Fibroblast of skin of right quadriceps (primary cell): Measurements from ENCODE around the gene IFNA21.
"Not testable (repeated sequence)": the region's sequence is repeated elsewhere in the genome, so short reads cannot be mapped to it uniquely, and the experiment has no call there.

Experiments used
- DNase-seq: peaks from one replicate; pipeline ENCODE4 v3.0.0-alpha.2; 2013

IFNA21 gene

GRCh38 chr9:21137020-21137419 lies 29.4 kb downstream of the IFNA21 start:
- no peak for DNase-seq

GRCh38 chr9:21135736-21136135 lies 30.7 kb downstream of the IFNA21 start:
- DNase-seq: no peak

- DNase-seq: not testable (repeated sequence)
Measured at GRCh38 chr9:21128186-21128585, 38.3 kb downstream of the IFNA21 start.

GRCh38 chr9:21121595-21122251 lies 44.7 kb downstream of the IFNA21 start:
- DNase-seq: no peak

GRCh38 chr9:21121079-21121478 lies 45.4 kb downstream of the IFNA21 start:
- no peak for DNase-seq

GRCh38 chr9:21119093-21119770 lies 47.2 kb downstream of the IFNA21 start:
- DNase-seq: no peak
